ENCODE data around the gene UNC93B1. TPM values are rescaled to one million over a fixed set of nuclear protein-coding genes. Genes with fewer than 3 reads are reported as not detected.
"Not testable (repeated sequence)": the region's sequence is repeated elsewhere in the genome, so short reads cannot be mapped to it uniquely, and the experiment has no call there.

UNC93B1 gene
- total and polyA plus RNA-seq, 2 donors: 20.5 to 34.9 TPM

- H3K27ac ChIP-seq (ENCODE audit: low read depth); H3K4me3 ChIP-seq (ENCODE audit: low read depth, low read length); H3K36me3 ChIP-seq (ENCODE audit: insufficient read depth); DNase-seq (ENCODE audit: extremely low spot score); H3K4me1 ChIP-seq (ENCODE audit: insufficient read depth): not testable (repeated sequence)
- 96% methylated on average over 5 of the region's 7 CpGs for WGBS
Measured at GRCh38 chr11:67947785-67948184, 56.1 kb downstream of the UNC93B1 start.

DNA sequence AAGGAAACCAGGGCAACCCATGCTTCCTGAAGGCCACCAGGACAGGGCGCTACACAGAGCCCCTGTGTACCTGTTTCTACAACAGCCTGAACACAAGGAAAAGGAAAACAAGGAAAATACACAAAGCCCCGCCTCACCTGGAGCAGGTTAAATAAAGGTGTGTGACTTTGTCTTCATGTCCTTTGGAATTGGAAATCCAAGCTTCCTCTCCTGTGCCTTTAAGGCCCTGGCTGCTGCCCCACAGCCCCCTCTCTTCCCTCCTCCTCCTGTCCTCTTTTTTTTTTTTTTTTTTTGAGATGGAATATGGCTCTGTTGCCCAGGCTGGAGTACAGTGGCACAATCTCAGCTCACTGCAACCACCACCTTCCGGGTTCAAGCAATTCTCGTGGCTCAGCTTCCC lies 57.5 kb downstream of the UNC93B1 start:
- 81% methylated on average over 4 of the region's 4 CpGs for WGBS
- not testable (repeated sequence) for H3K36me3 ChIP-seq (ENCODE audit: insufficient read depth); H3K4me3 ChIP-seq (ENCODE audit: low read depth, low read length); H3K4me1 ChIP-seq (ENCODE audit: insufficient read depth); DNase-seq (ENCODE audit: extremely low spot score); H3K27ac ChIP-seq (ENCODE audit: low read depth)

DNA sequence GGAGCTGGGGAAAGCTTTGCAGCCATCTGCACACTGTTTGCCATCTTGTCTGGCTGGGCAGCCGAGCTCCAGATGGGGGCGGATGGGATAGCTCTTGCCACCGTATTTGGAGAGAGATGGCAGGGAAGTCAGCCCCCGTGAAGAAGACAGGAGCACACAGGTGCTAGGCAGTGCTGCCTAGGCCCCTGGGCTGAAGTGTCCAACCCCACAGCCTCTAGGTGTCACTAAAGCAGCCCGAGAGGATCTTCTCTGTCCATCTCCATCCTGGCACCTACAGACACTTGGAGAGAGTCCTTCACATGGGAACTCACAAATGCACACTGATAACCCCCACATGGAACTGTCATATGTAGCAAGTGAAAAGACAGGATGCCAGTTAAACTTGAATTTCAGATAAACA lies 60.5 kb downstream of the UNC93B1 start:
- H3K27ac ChIP-seq (ENCODE audit: low read depth); H3K4me3 ChIP-seq (ENCODE audit: low read depth, low read length); H3K36me3 ChIP-seq (ENCODE audit: insufficient read depth); H3K4me1 ChIP-seq (ENCODE audit: insufficient read depth); DNase-seq (ENCODE audit: extremely low spot score): not testable (repeated sequence)
- WGBS: 47% methylated on average over 3 of the region's 5 CpGs

Small RNA genes lying within 50 kb of the gene (small RNA-seq; reads per million reads assigned to genes)
- not detected for gene MIR6753

Other genes with a start within 250 kb of the UNC93B1 start
- gene ALDH3B1, start 6.2 kb upstream of the UNC93B1 start, total RNA-seq: 4.6 TPM
- gene ALDH3B1, start 6.2 kb upstream of the UNC93B1 start, polyA plus RNA-seq: 14.4 TPM
- gene NDUFS8, start 26.6 kb upstream of the UNC93B1 start, total RNA-seq: 57.0 TPM
- gene NDUFS8, start 26.6 kb upstream of the UNC93B1 start, polyA plus RNA-seq: 172 TPM
- 43.4 TPM for gene TCIRG1, start 34.9 kb upstream of the UNC93B1 start, total RNA-seq
- gene TCIRG1, start 34.9 kb upstream of the UNC93B1 start, polyA plus RNA-seq: 108 TPM
- 26.2 TPM for gene CHKA, start 117.3 kb upstream of the UNC93B1 start, total RNA-seq
- 20.2 TPM for gene CHKA, start 117.3 kb upstream of the UNC93B1 start, polyA plus RNA-seq
- gene KMT5B, start 209.2 kb upstream of the UNC93B1 start, total RNA-seq: 78.5 TPM
- 24.5 TPM for gene KMT5B, start 209.2 kb upstream of the UNC93B1 start, polyA plus RNA-seq

All from urinary bladder (tissue), 4 donors.